Peyer's patch (tissue), 4 donors: Measurements from ENCODE around the gene KRT78.

Experiments
- CTCF ChIP-seq, 6 experiments: fragments of 450-650 bp in 4 of 6; fragments of 200-600 bp in 2 of 6; sonication (generic) in 1 of 6; IDR thresholded peaks; one replicate each; pipeline ENCODE4 v1.5.1; 2017 to 2019; ENCODE audit warnings: antibody characterized with exemption in 6 of 6, mild to moderate bottlenecking in 3 of 6, moderate library complexity in 1 of 6
- POLR2A ChIP-seq, 2 donors: fragments of 450-650 bp; IDR thresholded peaks; one replicate each; pipeline ENCODE4 v1.5.1; 2017; ENCODE audit warnings: antibody characterized with exemption in 2 of 2, mild to moderate bottlenecking in 2 of 2, moderate library complexity in 2 of 2

- TF ChIP-seq CTCF (IDR thresholded peaks at IDR 0.05) (no peak), POLR2A (IDR thresholded peaks at IDR 0.05) (no peak)
Observed at GRCh38 chr12:52814710-52815155, 34.1 kb downstream of the KRT78 start.
